HEK293T (cell line): Measurements from ENCODE around the gene PRELID3B.

Experiments used
- ARNT ChIP-seq: fragments of 450-650 bp; IDR thresholded peaks from 2 replicates; pipeline ENCODE4 v1.6.1; 2017; ENCODE audit warnings: mild to moderate bottlenecking
- BHLHE40 ChIP-seq: fragments of 450-650 bp; IDR thresholded peaks from 2 replicates; pipeline ENCODE4 v1.6.1; 2016; ENCODE audit warnings: mild to moderate bottlenecking, moderate library complexity, borderline replicate concordance
- CTBP1 ChIP-seq: fragments of 450-650 bp; IDR thresholded peaks from 2 replicates; pipeline ENCODE4 v1.6.1; 2016; ENCODE audit warnings: borderline replicate concordance
- ELF4 ChIP-seq: fragments of 450-650 bp; IDR thresholded peaks from 2 replicates; pipeline ENCODE4 v1.6.1; 2017; ENCODE audit warnings: antibody characterized with exemption
- FOXA1 ChIP-seq: fragments of 450-650 bp; IDR thresholded peaks from 2 replicates; pipeline ENCODE4 v1.6.1; 2016; ENCODE audit warnings: mild to moderate bottlenecking
- FOXK2 ChIP-seq: fragments of 450-650 bp; IDR thresholded peaks from 2 replicates; pipeline ENCODE4 v1.6.1; 2016; ENCODE audit warnings: mild to moderate bottlenecking
- FOXM1 ChIP-seq: fragments of 450-650 bp; IDR thresholded peaks from 2 replicates; pipeline ENCODE4 v1.6.1; 2017; ENCODE audit warnings: mild to moderate bottlenecking, borderline replicate concordance
- L3MBTL2 ChIP-seq: fragments of 450-650 bp; conservative IDR thresholded peaks from 2 replicates; pipeline ENCODE4 v1.6.1; 2016; ENCODE audit warnings: mild to moderate bottlenecking
- SP1 ChIP-seq: fragments of 450-650 bp; IDR thresholded peaks from 2 replicates; pipeline ENCODE4 v1.6.1; 2017
- SUZ12 ChIP-seq: fragments of 450-650 bp; IDR thresholded peaks from 2 replicates; pipeline ENCODE4 v1.6.1; 2016; ENCODE audit warnings: mild to moderate bottlenecking
- TARDBP ChIP-seq: fragments of 450-650 bp; IDR thresholded peaks from 2 replicates; pipeline ENCODE4 v1.6.1; 2016
- TF ChIP-seq, protein P1 (sequence below): fragments of 450-650 bp; IDR thresholded peaks from 2 replicates; pipeline ENCODE4 v1.6.1; 2016

DNA sequence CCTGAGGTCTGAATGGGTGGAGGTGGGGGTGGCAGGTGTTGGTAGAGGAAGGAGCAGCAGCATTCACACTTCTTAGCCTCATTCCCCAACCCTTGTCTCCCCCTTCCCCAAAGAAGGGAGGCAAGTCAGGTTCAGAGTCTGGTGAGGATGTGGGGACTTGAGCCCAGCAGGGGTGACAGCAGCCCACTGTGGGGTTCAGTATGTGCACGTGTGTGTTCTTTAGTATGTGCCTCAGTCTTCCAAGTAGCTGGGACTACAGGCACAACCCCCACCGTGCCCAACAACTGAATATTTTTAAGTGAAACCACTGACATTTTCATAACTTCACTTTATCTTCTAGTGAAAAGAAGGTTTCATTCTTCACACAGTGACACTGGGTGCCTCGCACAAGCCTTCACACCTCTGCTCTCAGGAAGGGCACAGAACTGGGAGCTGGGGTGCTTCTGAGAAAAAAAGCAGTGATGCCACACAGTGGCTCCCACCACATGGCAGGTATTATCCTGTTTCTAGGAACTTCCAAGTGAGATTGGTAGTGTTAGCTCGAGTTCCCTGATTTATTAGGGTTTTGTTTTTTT is 33.4 kb upstream of the PRELID3B start:
- TF ChIP-seq TARDBP = no peak
- TF ChIP-seq SP1 = no peak
- TF ChIP-seq, protein P1, sequence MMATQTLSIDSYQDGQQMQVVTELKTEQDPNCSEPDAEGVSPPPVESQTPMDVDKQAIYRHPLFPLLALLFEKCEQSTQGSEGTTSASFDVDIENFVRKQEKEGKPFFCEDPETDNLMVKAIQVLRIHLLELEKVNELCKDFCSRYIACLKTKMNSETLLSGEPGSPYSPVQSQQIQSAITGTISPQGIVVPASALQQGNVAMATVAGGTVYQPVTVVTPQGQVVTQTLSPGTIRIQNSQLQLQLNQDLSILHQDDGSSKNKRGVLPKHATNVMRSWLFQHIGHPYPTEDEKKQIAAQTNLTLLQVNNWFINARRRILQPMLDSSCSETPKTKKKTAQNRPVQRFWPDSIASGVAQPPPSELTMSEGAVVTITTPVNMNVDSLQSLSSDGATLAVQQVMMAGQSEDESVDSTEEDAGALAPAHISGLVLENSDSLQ = no peak
- TF ChIP-seq BHLHE40 = no peak
- no peak for TF ChIP-seq FOXA1
- TF ChIP-seq SUZ12 = no peak
- no peak for TF ChIP-seq CTBP1
- no peak for TF ChIP-seq ARNT
- TF ChIP-seq FOXM1 = no peak
- no peak for TF ChIP-seq ELF4
- no peak for TF ChIP-seq FOXK2
- TF ChIP-seq L3MBTL2 = no peak
